Measurements from ENCODE around the gene ZNF48. TPM values are rescaled to one million over a fixed set of nuclear protein-coding genes. Genes with fewer than 3 reads are reported as not detected.
A peak's percentile ranks its signal among the peaks of the same experiment; 100 is the strongest.
"Not testable (repeated sequence)": the region's sequence is repeated elsewhere in the genome, so short reads cannot be mapped to it uniquely, and the experiment has no call there.

Gene ZNF48
- total RNA-seq, 1 donor from 2014 or later = 20.1 TPM

- DNase-seq = peak; percentile 99
Observed at GRCh38 chr16:30378236-30379157, 16.7 kb upstream of the ZNF48 start.

DNA sequence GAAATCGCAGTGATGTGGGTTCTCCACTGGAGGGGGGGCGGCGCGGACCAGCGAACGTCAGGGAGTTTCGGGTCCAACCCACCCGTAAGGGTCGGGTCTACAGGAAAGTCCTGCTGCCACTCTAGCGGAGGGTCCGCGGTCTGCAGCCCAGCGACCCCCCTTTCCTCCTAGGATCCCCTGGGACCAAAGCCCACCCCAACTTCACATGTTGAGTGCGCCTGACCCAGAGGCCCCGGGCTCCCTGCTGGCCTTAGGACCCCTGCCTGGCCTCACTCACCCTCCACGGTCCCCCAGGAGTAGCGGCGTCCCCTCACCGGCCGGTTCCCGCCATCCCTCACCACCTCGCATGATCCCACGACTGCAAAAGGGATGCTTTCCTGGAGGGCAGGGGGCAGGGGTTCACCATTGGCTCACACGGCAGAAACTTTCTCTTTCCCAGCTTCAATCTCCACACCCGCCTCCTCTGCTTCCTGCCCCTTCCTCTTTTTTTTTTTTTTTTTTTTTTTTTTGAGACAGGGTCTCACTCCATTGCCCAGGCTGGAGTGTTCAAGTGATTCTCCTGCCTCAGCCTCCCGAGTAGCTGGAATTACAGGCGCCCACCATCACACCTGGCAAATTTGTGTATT, 15.9 kb upstream of the ZNF48 start:
- DNase-seq = no peak

DNA sequence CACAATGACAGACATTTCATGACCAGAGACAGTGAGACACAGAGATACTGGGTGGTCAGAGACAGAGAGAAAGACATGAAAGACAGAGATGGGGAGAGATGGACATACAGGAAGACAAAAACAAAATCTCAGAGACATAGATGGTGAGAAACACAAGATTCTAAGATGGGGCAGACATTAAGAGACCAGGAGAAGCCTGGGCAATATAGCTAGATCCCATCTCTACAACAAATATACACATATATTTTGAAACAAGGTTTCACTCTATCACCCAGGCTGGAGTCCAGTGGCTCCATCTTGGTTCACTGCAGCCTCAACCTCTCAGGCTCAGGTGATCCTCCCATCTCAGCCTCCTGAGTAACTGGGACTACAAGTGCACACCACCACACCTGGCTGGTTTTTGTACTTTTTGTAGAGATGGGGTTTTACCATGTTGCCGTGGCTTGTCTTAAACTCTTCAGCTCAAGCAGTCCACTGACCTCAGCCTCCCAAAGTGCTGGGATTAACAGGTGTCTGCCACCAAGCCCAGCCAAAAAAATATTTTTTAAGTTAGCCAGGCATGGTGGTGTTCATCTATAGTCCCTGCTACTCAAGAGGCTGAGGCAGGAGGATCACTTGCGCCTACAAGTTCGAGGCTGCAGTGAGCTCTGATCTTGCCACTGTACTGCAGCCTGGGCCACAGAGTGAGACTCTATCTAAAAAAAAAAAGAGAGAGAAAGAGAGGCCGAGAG, 15.0 kb upstream of the ZNF48 start:
- DNase-seq = no peak

GRCh38 chr16:30380803-30381208, 14.4 kb upstream of the ZNF48 start:
- no peak for DNase-seq

- no peak for DNase-seq
Observed at GRCh38 chr16:30381291-30382041, 13.8 kb upstream of the ZNF48 start.

DNA sequence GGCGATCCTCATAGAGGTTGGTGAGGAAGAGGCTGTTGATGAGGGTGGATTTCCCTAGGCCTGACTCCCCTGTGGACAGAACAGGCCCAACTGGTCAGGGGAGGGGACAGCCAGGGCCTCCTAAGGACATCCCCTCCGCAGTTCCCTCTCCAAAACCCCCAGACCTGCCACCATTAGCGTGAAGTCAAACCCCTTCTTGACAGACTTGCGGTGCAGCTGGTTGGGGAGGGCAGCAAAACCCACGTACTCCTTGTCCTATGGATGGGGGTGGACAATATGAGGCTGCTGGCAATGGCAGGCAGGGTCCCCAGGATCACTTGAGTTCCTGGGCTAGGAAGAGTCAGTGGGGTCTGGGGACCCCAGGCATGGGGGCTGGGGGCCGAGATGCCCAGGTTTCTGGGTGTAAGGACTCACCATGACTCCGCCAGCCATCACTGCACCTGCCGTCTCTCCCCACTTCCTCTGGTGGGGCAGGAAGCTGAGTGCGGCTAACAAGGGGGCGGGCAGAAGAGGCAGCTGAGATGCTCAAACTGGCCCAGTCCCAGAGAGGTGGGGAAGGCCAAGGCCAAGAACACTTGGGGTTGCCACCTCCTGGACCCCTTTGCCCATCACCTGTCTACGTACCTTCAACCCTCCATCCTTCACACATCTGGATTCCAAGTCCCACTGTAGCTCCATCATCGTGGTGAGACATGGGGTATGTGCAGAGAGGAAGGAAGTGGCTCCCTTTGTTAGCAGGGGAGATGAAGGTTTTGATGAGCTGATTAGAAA, 12.9 kb upstream of the ZNF48 start, which contains the start of gene SEPTIN1:
Gene SEPTIN1, minus strand, starts transcription at position 451 of the 771 bp plus-strand sequence. Its CDS starts 19 bp downstream, at position 432.
- no peak for DNase-seq

DNA sequence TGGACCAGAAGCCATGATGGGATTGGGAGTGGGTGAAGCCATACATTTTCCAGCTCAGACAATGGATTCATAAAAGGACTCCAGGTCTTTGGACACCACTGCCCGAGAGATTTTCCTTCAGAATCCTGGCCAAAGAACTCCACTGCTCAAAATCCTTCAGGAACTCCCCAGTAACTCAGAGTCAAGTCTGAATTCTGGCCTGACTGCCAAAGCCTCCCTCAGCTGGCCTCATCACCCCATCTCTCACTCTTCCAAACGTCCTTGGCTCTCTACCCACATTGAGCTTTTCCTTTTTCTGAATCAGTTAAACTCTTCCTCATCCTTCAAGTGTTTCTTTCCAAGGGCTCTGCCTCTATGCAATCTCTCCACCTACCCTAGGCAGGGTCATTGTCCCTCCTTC, 11.7 kb upstream of the ZNF48 start:
- DNase-seq = no peak

DNA sequence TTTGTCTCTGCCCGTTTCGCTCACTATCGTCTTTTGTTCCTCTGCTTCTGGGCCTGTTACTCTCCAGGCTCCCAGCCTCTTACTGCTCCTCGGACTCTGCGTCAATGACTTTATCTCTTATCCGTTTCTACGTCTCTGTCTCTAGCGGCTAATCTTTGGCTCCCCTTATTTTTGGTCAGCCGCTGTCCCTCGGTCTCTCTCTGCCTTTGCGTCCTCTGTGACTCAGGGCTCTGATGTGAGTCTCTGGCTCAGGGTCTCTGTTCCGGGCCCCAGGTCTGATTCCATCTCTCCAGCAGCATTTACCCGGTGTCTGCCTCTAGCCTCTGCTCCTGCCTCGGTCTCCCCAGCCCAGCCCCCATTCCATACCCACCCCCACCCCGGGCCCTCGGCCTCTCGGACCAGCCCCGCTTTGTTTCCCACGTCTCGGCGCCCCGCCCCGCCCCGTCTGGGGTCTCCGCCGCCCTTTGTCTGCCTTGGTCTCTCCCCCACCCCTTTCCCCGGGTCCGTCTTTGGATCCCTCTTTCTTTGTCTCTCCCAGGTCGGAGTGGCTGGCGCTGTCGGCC, 547 bp upstream of the ZNF48 start:
- peak; percentile 48 for DNase-seq

- no peak for DNase-seq
Observed at GRCh38 chr16:30395992-30396585, 869 bp downstream of the ZNF48 start.

- not testable (repeated sequence) for DNase-seq
Observed at GRCh38 chr16:30396627-30397026, 1.4 kb downstream of the ZNF48 start.

DNA sequence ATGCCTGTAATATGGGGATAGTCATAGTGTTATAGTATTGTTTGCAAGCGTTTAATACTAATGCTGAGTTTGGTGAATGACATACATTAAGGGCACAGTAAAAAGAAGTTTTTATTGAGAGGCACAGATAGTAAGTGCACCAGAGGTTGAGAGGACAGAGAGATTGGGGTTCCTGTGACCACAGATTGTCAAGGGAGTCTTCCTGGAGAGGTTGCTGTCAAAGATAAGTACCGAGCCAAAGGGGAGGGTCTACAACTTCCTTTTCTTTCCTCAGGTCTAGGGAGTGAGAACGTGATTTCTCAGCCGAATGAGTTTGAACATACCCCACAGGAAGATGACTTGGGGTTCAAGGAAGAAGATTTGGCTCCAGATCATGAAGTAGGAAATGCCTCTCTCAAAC, 1.8 kb downstream of the ZNF48 start:
- DNase-seq = no peak

GRCh38 chr16:30397776-30398660, 2.8 kb downstream of the ZNF48 start:
- DNase-seq = no peak

DNA sequence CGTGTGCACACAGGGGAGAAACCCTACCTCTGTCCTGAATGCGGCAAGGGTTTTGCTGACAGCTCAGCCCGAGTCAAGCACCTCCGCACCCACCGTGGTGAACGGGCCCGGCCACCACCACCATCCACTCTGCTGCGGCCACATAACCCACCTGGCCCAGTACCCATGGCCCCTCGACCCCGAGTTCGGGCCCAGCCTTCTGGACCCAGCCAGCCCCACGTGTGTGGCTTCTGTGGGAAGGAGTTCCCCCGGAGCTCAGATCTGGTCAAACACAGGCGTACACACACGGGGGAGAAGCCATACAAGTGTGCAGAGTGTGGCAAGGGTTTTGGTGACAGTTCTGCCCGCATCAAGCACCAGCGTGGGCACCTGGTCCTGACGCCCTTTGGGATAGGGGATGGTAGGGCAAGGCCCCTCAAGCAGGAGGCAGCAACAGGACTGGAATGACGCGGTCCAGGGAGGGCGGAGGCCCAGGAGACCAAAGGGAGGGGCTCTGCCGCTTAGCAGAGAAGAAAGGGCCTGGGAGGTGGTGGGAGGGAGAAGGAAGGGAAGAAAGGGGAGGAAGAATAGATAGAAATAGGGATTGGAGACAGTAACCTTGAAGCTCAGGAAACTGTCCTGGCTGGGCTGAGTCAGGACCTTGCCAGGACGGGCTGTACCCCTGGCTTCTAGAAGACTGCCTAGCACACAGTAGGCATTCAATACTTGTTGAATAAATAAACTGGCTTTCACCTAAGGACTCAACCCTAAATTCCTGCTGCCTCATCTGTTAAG, 3.6 kb downstream of the ZNF48 start:
- no peak for DNase-seq

DNA sequence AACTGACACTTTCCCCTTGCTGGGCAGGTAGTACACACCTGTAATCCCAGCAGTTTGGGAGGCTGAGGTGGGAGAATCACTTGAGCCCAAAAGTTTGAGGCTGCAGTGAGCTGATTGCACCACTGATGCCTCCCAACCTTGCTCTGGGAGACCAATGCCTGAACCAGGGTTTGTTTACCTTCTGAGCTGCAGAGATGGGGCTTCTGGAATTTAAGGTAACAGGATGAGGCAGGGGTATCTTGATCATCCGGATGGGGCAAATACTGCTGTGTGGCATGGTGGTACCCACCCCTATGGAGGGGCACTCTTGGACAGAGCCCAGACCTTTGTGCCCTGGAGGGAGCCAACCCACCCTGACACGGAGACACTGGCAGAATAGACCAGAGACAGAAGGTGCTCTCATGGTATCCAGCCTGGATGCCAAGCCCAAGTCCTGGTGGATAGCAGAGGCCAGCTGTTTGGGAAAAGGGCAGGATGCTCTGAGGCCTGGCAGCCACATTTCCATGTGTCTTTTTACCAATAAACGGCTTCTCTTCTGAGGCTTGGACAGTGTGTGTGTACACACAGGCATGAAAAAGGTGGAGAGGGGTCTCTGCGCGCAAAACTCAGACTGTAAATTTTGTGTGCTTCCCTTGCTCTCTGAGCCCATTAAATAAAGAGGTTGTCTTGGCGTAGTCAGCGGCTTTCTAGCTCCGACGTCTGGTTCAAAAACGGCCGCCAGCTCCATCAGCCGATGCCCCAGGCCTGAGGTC, 4.4 kb downstream of the ZNF48 start:
- DNase-seq = no peak

GRCh38 chr16:30401768-30402425, 6.7 kb downstream of the ZNF48 start:
- DNase-seq = no peak

GRCh38 chr16:30406795-30407101, 11.5 kb downstream of the ZNF48 start:
- DNase-seq = no peak

- DNase-seq = peak; percentile 84
Observed at GRCh38 chr16:30407102-30407803, 12.0 kb downstream of the ZNF48 start, which contains the start of gene ZNF771. Gene ZNF771 (plus strand): TSS chr16:30407606. CDS start chr16:30408054, 448 bp downstream.
